Keratinocyte (primary cell): ENCODE results near the gene RSPRY1. TPM values are rescaled to one million over a fixed set of nuclear protein-coding genes. Genes with fewer than 3 reads are reported as not detected.

Experiments used
- DNase-seq: peaks from one replicate; pipeline ENCODE4 v3.0.0-alpha.2; 2011; ENCODE audit warnings: low read depth, missing footprints, low spot score
- FAIRE-seq: peaks from 2 replicates; lab custom pipeline; 2011; peaks lifted over from hg19 to GRCh38; lab: Jason Lieb, UNC
- H2AFZ ChIP-seq: 2 replicates; pipeline ENCODE4 v1.6.0; 2012; ENCODE audit warnings: low read length, control low read depth, inconsistent platforms; ENCODE audit not compliant: control insufficient read depth
- H3K27ac ChIP-seq: 2 replicates; pipeline ENCODE4 v1.5.1; 2011; ENCODE audit warnings: low read length; ENCODE audit not compliant: control insufficient read depth, insufficient read depth
- H3K27me3 ChIP-seq: 3 replicates; pipeline ENCODE4 v1.6.0; 2011; ENCODE audit warnings: low read length; ENCODE audit not compliant: control insufficient read depth, insufficient read depth; ENCODE audit errors: extremely low read depth
- H3K36me3 ChIP-seq, 2 experiments: 2 replicates in 1 of 2; 3 replicates in 1 of 2; pipeline ENCODE4 v1.5.1; 2011; ENCODE audit warnings: low read length in 2 of 2, mild to moderate bottlenecking in 1 of 2; ENCODE audit not compliant: control insufficient read depth in 2 of 2, insufficient read depth in 2 of 2; ENCODE audit errors: extremely low read depth in 1 of 2
- H3K4me1 ChIP-seq: 3 replicates; pipeline ENCODE4 v1.5.1; 2011; ENCODE audit warnings: low read length; ENCODE audit not compliant: control insufficient read depth, insufficient read depth; ENCODE audit errors: extremely low read depth
- H3K4me2 ChIP-seq: 3 replicates; pipeline ENCODE4 v1.6.0; 2011; ENCODE audit warnings: low read depth, low read length; ENCODE audit not compliant: control insufficient read depth, insufficient read depth; ENCODE audit errors: extremely low read depth
- H3K4me3 ChIP-seq, 3 experiments: fragments of 200-600 bp in 1 of 3; sonication (generic) in 1 of 3; 2 replicates in 2 of 3; 3 replicates in 1 of 3; pipeline ENCODE4 v1.5.1; 2011 to 2016; ENCODE audit warnings: low read length in 3 of 3, mild to moderate bottlenecking in 3 of 3, control low read depth in 2 of 3, inconsistent platforms in 1 of 3, low read depth in 1 of 3, mixed read lengths in 1 of 3, mixed run types in 1 of 3, moderate library complexity in 1 of 3; ENCODE audit not compliant: control insufficient read depth in 2 of 3, insufficient read depth in 2 of 3; ENCODE audit errors: extremely low read depth in 1 of 3
- H3K79me2 ChIP-seq: 2 replicates; pipeline ENCODE4 v1.6.0; 2012; ENCODE audit warnings: low read length; ENCODE audit not compliant: control insufficient read depth, insufficient read depth
- H3K9ac ChIP-seq: 3 replicates; pipeline ENCODE4 v1.6.0; 2011; ENCODE audit warnings: low read length; ENCODE audit not compliant: control insufficient read depth, insufficient read depth; ENCODE audit errors: extremely low read depth
- H3K9me1 ChIP-seq: 3 replicates; pipeline ENCODE4 v1.6.0; 2011; ENCODE audit warnings: low read length; ENCODE audit not compliant: control insufficient read depth, insufficient read depth; ENCODE audit errors: extremely low read depth
- H3K9me3 ChIP-seq: 2 replicates; pipeline ENCODE4 v1.5.1; 2012; ENCODE audit warnings: low read depth, low read length; ENCODE audit not compliant: control insufficient read depth
- H4K20me1 ChIP-seq: 3 replicates; pipeline ENCODE4 v1.6.0; 2011; ENCODE audit warnings: low read length; ENCODE audit not compliant: control insufficient read depth, insufficient read depth; ENCODE audit errors: extremely low read depth
- EZH2 ChIP-seq: IDR thresholded peaks from one replicate; pipeline ENCODE4 v1.6.1; 2012; ENCODE audit warnings: inconsistent platforms, mild to moderate bottlenecking, low read length, moderate library complexity
- dilution Hi-C: fragments of 300-500 bp; cut with MboI; formaldehyde crosslinking; loops from one replicate; pipeline ENCODE4 v1.7.0; 2020; ENCODE audit warnings: low sequenced_read_pairs; ENCODE audit not compliant: extremely low pct_ligation_motif_present
- polyA plus RNA-seq, 5 experiments: library from polyadenylated mRNA; depleted of rRNA in 3 of 5; stranded (reverse) in 3 of 5; stranded (forward) in 1 of 5; unstranded in 1 of 5; fragments of >200 nt; gene quantifications; 1 replicate in 1 of 5; 2 replicates in 3 of 5; 3 replicates in 1 of 5; pipeline versions ENCODE4 v1.2.1 to v1.2.3, GENCODE V29; 2011 to 2012; ENCODE audit warnings: missing spikeins in 2 of 5, low read depth in 1 of 5, low replicate concordance in 1 of 5
- TF ChIP-seq, protein P1 (sequence below), 3 experiments: IDR thresholded peaks in 1 of 3; conservative IDR thresholded peaks in 1 of 3; optimal IDR thresholded peaks in 1 of 3; 2 replicates in 2 of 3; 3 replicates in 1 of 3; pipeline versions ENCODE3 to v1.5.1; 2011; ENCODE audit warnings: low read length in 3 of 3, mild to moderate bottlenecking in 3 of 3, moderate library complexity in 2 of 3, control low read depth in 1 of 3, inconsistent platforms in 1 of 3; ENCODE audit not compliant: insufficient read depth in 2 of 3; ENCODE audit errors: extremely low read depth in 1 of 3

Gene RSPRY1
- polyA plus RNA-seq, 1 donor (not counting 4 experiments of a cell fraction or from before 2014, with no cell fraction given), result 42.2 TPM

DNA sequence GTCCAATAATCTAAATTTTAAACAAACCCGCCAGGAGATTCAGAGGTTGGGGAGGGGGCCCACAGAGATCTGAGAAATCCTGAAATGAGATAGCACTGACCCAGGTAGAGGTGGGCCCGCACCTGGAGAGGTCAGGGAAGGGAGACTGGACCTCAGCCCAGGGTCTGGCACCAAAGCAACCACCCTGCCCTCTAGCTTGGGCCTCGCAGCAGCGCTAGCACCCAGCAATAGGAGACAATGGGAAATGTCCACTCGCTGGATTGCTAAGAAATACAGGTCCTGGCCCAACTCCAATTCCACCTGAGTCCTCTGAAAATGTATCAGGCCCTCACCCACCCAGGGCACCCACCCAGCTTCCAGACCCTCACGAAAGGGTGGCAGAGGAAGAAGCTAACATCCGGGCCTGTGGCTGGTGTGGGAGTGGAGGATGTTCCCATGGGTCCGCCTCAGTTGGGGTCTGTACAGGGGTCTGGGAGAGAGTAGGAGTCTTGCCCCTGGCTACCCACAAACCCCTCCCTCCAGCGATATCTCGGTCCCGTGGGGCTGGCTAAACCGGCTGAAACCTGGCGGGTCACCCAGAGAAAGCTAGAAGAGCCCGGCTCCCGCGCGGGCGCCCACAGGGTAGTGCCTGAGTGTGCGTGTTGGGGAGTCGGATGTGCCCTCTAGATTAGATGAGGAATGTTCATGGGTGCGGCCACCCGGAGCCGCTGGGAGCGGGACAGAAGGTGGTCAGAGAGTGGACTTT lies 97.3 kb downstream of the RSPRY1 start:
- Histone ChIP-seq H3K27ac (no peak overlapping the region), H3K27me3 (peaks cover 10% of the 10 kb centered on the region), H3K79me2 (no peaks in the 10 kb centered on the region), H2AFZ (no peak overlapping the region), H3K9ac (no peak overlapping the region), H3K9me1 (no peaks in the 10 kb centered on the region), H3K4me1 (peaks cover 22% of the 10 kb centered on the region), H3K9me3 (no peaks in the 10 kb centered on the region), H3K4me2 (peak overlapping the region; percentile 71), H4K20me1 (no peaks in the 10 kb centered on the region), H3K36me3 (no peaks in the 10 kb centered on the region), H3K4me3 (peak overlapping the region; percentile 11 to 56 (median 50))
- FAIRE-seq, result no peak
- DNase-seq, result no peak
- no peak for TF ChIP-seq EZH2
- TF ChIP-seq, protein P1, sequence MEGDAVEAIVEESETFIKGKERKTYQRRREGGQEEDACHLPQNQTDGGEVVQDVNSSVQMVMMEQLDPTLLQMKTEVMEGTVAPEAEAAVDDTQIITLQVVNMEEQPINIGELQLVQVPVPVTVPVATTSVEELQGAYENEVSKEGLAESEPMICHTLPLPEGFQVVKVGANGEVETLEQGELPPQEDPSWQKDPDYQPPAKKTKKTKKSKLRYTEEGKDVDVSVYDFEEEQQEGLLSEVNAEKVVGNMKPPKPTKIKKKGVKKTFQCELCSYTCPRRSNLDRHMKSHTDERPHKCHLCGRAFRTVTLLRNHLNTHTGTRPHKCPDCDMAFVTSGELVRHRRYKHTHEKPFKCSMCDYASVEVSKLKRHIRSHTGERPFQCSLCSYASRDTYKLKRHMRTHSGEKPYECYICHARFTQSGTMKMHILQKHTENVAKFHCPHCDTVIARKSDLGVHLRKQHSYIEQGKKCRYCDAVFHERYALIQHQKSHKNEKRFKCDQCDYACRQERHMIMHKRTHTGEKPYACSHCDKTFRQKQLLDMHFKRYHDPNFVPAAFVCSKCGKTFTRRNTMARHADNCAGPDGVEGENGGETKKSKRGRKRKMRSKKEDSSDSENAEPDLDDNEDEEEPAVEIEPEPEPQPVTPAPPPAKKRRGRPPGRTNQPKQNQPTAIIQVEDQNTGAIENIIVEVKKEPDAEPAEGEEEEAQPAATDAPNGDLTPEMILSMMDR (optimal IDR thresholded peaks at IDR 0.05 in 1 of 3, IDR thresholded peaks at IDR 0.05 in 1 of 3, conservative IDR thresholded peaks at IDR 0.05 in 1 of 3; ENCODE audit: extremely low read depth in 1 of 3, insufficient read depth in 2 of 3, low read length in 3 of 3), result no peak
- dilution Hi-C loops, result no loop called here

GRCh38 chr16:57283959-57284208 lies 97.8 kb downstream of the RSPRY1 start:
- H3K9me3 ChIP-seq, result no peaks in the 10 kb centered on the region
- H2AFZ ChIP-seq, result peak overlapping the region; percentile 69
- no peak overlapping the region for H3K27ac ChIP-seq
- FAIRE-seq (no peak), DNase-seq (no peak)
- H3K79me2 ChIP-seq, result no peaks in the 10 kb centered on the region
- no peaks in the 10 kb centered on the region for H4K20me1 ChIP-seq
- H3K9me1 ChIP-seq, result no peaks in the 10 kb centered on the region
- dilution Hi-C loops, result no loop called here
- H3K4me2 ChIP-seq, result peak overlapping the region; percentile 71
- peak overlapping the region; percentile 63 for H3K9ac ChIP-seq
- H3K27me3 ChIP-seq, result peaks cover 10% of the 10 kb centered on the region
- H3K4me3 ChIP-seq, result peak overlapping the region in 2 of 3 experiments; percentile 50 to 56
- peaks cover 18% of the 10 kb centered on the region for H3K4me1 ChIP-seq
- no peaks in the 10 kb centered on the region for H3K36me3 ChIP-seq
- TF ChIP-seq, protein P1 (optimal IDR thresholded peaks at IDR 0.05 in 1 of 3, IDR thresholded peaks at IDR 0.05 in 1 of 3, conservative IDR thresholded peaks at IDR 0.05 in 1 of 3; ENCODE audit: extremely low read depth in 1 of 3, insufficient read depth in 2 of 3, low read length in 3 of 3), result no peak
- no peak for TF ChIP-seq EZH2
